DMS 273 (cell line): ENCODE measurements around the gene QPCT.
"Not testable (repeated sequence)": the region's sequence is repeated elsewhere in the genome, so short reads cannot be mapped to it uniquely, and the experiment has no call there.

Source experiments
- DNase-seq: peaks from one replicate; lab custom pipeline; 2025; ENCODE audit not compliant: unreplicated experiment; lab: John Stamatoyannopoulos, UW

Gene QPCT

GRCh38 chr2:37357530-37357929 is 13.1 kb downstream of the QPCT start:
- no peak for DNase-seq

DNA sequence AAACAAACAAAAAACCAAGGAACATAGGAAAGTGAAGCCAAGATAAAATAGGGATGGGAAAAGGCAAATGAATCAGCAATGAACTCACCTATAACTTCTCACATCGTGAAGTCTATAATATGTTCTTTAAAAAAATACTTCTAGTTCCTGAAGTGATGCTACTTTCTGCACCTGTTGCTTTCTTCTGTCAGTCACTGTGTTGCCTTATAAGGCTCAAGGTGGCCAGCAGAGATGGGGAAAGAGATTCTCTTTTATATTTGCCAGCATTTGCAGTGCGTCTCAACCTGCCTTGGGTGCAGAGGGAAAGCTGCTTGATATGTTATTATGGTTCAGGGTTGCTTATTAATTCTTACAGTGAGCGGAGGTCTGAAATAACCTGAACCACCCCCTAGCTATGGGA is 14.0 kb downstream of the QPCT start:
- no peak for DNase-seq

GRCh38 chr2:37361216-37361815 is 16.9 kb downstream of the QPCT start:
- no peak for DNase-seq

- DNase-seq: no peak
These were observed 17.7 kb downstream of the QPCT start for GRCh38 chr2:37361994-37362698.

DNA sequence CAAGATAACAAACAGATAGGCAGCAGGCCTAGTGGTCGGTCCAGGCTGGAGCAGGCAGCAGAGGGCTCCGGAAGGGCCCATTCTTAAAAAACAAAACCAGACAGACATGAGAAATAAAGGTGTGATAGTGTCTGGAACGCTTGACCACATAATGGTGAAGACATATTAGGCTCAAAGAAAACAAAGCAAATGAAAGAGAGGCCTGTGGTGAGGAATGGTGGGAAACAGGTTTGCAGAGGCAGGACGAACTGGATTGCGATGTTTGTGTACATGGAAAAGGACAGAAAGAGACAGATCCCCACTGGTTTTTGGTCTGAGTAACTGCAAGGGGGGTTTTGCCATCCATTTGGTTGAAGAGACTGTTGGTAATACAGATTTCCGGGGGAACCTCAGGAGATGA is 19.9 kb downstream of the QPCT start:
- no peak for DNase-seq

DNA sequence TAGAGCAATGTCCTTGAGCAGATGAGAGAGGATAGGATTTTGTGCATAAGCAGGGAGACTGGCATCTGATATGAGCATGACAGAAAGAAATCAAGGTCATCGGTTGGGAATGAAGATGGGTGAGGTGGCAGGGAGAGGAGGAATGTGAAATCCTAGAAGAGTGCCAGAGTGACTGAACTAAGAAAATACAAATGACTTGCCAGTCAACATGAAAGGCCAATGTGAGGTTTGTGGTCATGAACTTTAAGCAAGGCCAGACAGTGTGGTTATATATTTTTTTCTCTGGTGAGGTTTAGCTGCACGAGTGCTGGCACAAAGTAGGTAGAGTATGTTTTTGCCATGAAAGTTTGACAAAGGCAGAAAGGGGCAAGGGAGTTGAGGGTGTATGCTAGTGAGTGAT is 21.2 kb downstream of the QPCT start:
- DNase-seq: no peak

GRCh38 chr2:37366773-37367172 is 22.3 kb downstream of the QPCT start:
- no peak for DNase-seq

DNA sequence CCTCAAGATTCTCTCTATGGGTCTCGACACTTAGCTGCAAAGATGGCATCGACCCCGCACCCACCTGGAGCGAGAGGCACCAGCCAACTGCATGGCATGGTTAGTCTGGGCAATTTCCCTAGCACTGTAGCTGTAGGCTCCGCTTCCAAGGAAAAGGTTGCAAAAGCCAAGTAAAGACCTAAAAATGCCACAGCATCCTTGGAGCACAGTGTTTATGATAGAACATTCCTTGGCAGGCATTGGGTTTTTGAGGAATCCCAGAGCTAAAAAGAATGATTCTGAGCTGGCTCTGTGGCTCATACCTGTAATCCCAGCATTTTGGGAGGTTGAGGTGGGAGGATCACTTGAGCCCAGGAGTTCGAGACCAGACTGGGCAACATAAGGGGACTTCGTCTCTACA is 22.9 kb downstream of the QPCT start:
- DNase-seq: no peak

DNA sequence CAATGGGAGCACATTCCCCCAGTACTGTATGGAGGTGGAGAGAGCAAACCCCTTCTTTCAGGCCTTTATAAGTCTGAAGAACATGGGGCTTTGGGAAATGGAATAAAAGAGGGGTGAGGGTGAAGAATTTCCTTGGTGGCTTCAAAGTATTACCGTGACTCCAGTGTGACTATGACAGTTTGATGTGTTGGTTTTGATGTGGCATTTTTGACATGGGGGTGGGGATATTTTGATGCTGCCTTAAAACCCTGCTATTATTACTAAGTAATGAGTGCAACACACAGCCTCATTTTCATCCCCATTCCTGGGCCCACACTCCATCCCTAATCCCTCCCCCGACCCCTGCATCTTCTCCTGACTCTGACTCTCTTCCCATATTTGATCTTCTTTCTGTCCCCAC is 23.6 kb downstream of the QPCT start:
- DNase-seq: no peak

DNA sequence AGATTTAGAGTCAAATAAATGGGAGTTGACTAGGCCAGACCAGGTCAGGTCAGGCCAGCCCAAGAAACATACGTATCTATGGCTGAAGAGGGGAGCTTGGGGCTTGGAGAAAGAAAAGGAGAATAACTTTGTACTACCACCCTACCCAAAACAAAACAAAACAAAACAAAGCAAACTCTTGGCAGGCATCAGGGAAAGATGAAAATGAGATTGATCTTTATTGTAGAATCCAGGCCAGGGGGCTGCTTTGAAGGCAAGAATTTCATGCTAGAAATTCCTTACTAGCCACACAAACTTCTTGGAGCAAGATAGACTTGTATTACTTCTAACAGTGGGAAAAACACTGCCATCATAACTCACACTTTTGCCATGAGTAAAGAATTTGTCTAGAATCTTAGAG is 26.2 kb downstream of the QPCT start:
- no peak for DNase-seq

DNA sequence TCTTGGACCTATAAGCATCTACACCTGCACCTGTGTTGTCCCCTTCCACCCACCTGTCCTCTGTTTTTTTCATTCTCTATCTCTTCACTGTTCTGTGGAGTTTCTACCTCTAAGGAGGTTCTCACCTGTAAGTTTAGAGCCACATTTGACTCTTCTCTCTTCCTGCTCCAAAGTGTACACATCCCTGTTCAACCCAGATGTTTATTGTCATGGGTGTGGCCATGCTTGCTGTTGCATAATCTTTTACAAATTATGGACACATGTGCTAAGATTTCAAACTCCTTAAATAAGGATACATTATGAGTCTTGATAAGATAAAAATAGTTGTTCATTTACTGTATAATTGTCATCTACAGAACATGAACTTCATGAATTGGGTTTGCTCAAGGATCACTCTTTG is 27.6 kb downstream of the QPCT start:
- DNase-seq: no peak

DNA sequence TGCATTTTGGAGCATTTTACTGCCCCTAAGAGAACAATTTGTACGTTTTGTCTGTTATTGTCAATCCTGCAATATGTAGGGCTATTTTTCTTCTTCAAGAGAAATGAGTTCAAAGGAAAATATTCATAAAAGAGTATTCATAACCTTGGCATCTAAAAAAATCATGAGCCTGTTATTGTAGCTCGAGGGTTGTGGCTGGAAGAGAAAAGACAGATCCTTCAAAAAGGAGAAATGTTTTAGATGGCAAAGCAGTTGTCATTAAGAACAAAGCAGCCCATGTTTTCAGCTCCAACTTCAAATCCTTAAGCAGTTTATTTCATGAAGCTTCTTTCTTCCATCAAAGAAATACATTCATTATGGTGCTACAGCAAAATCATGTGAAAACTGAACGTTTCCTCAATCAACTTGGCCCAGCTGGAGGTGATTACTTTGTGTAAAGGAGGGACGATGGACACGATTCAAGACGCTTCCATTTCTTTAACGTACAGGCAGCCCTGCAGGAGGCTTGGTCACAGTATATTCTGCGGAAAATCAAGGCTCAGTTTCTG is 31.4 kb downstream of the QPCT start:
- no peak for DNase-seq

DNA sequence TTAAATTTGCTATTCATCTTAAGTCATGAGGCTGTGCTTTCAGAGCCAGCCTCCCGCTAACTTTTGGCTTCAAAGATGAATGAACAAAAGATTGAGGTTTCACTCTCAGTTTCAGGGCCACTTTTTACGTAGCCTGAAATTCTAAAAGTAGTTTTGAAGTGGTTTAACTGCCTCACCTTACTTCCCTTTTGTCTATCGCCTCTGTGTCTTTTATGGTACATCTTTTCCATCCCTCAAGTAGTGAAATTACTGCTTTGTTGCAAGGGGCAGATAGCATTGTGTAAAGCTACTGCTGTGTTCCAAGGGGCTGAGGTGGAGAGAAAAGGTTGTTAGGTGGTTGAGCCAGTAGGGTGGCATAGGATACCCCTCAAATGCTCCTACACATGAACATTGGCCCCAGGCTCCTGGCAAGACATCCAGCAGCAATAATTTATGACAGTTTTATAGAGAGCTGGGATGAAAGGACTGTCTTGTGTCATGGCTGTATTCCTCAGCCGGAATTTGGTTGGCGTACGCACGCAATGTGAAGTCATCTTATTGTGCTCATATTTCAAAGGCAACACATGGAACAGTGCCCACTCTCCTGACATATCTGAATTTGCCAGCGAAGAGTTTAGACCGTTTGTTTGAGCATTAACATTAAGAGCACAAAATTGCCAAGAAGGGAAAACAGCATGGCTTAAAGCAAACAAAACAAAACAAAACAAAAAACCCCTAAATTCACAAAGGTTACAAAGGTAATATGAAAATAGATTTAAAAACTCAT is 32.2 kb downstream of the QPCT start:
- peak; percentile 6 for DNase-seq

GRCh38 chr2:37377187-37377532 is 32.7 kb downstream of the QPCT start:
- no peak for DNase-seq

DNA sequence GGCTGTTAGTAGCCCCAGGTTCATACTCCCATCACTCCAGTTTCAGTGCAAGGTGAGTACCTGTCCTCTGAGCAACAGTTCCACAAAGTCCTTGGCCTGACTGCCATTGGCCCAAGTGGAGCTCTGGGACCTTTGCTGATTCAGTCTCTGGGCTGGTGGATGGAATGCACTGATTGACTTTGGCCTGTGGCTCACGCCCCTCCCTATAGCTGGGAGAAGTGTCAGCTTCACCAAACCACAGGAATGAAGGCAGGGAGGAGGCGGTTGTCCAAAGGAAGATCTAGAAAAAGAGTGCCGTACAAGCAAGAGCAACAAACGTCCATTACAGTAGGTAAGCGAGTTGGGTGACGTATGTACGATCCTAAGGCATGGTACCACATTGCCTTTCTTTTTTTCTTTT is 34.0 kb downstream of the QPCT start:
- no peak for DNase-seq

DNA sequence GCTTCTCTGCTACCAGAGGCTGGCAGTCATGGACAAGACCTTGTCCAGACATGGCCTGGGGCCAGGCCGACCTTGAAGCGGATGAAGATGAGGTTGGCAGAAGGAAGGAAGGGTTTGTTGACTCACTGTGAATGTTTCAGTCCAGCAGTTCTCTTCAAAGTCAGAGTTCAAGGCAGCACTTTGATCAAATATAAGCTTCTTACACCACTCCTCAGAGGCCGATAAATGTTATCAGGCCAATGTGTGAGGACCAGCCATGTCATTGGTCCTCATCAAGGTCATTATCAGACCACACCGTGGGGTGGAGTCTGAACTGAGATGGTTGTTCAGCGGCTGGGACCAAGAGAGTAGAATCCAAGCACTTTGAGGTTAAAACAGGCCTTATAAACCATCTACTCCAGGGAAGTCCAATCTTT is 35.5 kb downstream of the QPCT start:
- no peak for DNase-seq

- not testable (repeated sequence) for DNase-seq
These were observed 36.4 kb downstream of the QPCT start for GRCh38 chr2:37380787-37381186.

DNA sequence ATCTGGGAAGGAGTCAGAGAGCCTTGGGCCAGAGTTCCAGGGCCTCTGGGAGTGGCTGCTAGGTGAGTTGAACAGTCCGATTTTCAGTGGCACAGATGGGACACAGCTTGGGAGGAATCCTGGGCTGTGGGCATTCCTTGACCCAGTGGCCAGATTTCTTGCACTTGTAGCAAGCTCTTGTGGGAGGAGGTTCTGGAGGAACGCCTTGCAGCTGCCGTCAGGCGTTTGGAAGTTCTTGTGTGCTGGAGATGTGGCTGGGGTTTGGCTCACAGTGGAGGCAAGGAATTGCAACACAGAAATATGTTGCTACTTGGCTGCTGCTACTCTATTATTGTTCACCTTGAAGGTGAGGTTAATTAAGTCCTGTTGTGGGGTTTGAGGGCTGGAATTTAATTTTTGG is 39.8 kb downstream of the QPCT start:
- DNase-seq: not testable (repeated sequence)

DNA sequence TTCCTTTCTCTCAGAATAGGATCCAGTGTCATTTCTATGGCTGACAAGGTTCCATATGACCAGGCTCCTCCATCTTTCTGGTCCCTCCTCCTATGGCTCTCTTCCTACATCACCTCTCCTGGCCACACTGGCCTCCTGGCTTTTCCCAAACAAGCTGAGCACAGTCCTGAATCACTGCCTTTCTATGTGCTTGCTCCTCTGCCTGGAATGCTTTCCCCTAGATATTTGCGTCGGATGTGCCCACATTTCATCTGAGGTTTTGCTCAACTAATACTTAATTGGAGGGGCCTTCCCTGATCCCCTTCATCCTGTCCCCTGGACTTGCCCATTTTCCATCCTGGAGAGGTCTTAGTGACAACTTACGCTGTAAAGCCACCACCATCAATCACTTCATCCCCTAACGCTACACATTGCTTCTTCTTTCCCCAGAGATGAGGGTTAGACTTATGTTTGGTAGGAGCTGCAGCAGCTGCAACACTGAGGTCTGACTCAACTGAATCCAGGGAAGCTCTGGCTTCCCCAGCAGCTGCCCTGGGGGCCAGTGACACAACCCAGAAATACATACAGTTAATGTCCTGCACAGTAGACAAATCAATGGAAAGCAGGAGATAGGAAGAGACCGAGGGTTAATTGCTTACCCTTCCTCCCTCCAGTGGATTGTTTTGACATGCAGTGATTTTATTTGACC is 42.9 kb downstream of the QPCT start:
- no peak for DNase-seq

DNA sequence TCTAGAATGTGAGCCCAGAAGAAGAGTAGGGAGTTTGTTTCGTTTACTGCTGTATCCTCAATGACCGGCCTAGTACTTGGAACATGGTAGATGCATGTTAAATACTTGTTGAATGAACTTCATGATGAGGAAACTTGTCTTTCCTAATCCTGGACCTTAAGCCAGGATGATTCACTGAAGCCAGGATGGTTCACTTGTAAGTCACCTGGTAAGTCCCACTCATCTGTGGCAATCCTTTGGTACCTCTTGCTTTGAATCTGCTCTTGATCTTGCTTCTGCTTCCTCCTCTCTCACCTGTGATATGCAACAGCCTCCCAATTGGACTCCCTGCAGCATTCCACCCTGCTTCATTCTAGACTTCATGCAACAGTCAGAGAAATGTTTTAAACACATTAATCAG is 43.6 kb downstream of the QPCT start:
- DNase-seq: no peak

- no peak for DNase-seq
These were observed 45.0 kb downstream of the QPCT start for GRCh38 chr2:37389395-37389794.
